ENCODE results near the gene FRAS1.

GRCh38 chr4:78150543-78150864 lies 93.4 kb downstream of the FRAS1 start:
- TF ChIP-seq MAX (CRISPR knock-in tag; IDR thresholded peaks at IDR 0.05) (no peak), PCBP2 (IDR thresholded peaks at IDR 0.05; ENCODE audit: low read depth, low read length, poor library complexity, severe bottlenecking) (no peak), CHD1 (IDR thresholded peaks at IDR 0.05; ENCODE audit: low read length) (no peak), ETV5 (CRISPR knock-in tag; IDR thresholded peaks at IDR 0.05; ENCODE audit: low read depth) (no peak), VEZF1 (CRISPR knock-in tag; IDR thresholded peaks at IDR 0.05) (no peak), MYNN (IDR thresholded peaks at IDR 0.05) (no peak), MYNN (CRISPR knock-in tag; IDR thresholded peaks at IDR 0.05) (no peak), TEAD4 (IDR thresholded peaks at IDR 0.05; ENCODE audit: low read length) (no peak), TEAD4 (CRISPR knock-in tag; IDR thresholded peaks at IDR 0.05; ENCODE audit: borderline replicate concordance) (no peak), NFXL1 (CRISPR knock-in tag; IDR thresholded peaks at IDR 0.05) (no peak), POLR2A (conservative IDR thresholded peaks at IDR 0.05) (no peak)
